Testis (tissue), 2 donors: Measurements from ENCODE around the gene HTT.

ENCODE experiments used
- POLR2A ChIP-seq: fragments of 450-650 bp; IDR thresholded peaks from one replicate; pipeline ENCODE4 v1.6.1; 2017; ENCODE audit warnings: antibody characterized with exemption, mild to moderate bottlenecking, moderate library complexity
- TF ChIP-seq, protein P1 (sequence below), 3 experiments: fragments of 450-650 bp in 2 of 3; fragments of 200-600 bp in 1 of 3; sonication (generic) in 1 of 3; IDR thresholded peaks; one replicate each; pipeline ENCODE4 v1.5.1; 2016 to 2019; ENCODE audit warnings: antibody characterized with exemption in 3 of 3, mild to moderate bottlenecking in 2 of 3, moderate library complexity in 1 of 3

- TF ChIP-seq, protein P1, sequence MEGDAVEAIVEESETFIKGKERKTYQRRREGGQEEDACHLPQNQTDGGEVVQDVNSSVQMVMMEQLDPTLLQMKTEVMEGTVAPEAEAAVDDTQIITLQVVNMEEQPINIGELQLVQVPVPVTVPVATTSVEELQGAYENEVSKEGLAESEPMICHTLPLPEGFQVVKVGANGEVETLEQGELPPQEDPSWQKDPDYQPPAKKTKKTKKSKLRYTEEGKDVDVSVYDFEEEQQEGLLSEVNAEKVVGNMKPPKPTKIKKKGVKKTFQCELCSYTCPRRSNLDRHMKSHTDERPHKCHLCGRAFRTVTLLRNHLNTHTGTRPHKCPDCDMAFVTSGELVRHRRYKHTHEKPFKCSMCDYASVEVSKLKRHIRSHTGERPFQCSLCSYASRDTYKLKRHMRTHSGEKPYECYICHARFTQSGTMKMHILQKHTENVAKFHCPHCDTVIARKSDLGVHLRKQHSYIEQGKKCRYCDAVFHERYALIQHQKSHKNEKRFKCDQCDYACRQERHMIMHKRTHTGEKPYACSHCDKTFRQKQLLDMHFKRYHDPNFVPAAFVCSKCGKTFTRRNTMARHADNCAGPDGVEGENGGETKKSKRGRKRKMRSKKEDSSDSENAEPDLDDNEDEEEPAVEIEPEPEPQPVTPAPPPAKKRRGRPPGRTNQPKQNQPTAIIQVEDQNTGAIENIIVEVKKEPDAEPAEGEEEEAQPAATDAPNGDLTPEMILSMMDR (IDR thresholded peaks at IDR 0.05), result no peak
- no peak for TF ChIP-seq POLR2A
Measured at GRCh38 chr4:3077796-3078195, 3.3 kb downstream of the HTT start.
